ENCODE measurements around the gene CBS. TPM values are rescaled to one million over a fixed set of nuclear protein-coding genes. Genes with fewer than 3 reads are reported as not detected.
"Not testable (repeated sequence)": the region's sequence is repeated elsewhere in the genome, so short reads cannot be mapped to it uniquely, and the experiment has no call there.

CBS gene
- total RNA-seq, 2 experiments from 2014 or later, result 113 to 117 TPM

DNA sequence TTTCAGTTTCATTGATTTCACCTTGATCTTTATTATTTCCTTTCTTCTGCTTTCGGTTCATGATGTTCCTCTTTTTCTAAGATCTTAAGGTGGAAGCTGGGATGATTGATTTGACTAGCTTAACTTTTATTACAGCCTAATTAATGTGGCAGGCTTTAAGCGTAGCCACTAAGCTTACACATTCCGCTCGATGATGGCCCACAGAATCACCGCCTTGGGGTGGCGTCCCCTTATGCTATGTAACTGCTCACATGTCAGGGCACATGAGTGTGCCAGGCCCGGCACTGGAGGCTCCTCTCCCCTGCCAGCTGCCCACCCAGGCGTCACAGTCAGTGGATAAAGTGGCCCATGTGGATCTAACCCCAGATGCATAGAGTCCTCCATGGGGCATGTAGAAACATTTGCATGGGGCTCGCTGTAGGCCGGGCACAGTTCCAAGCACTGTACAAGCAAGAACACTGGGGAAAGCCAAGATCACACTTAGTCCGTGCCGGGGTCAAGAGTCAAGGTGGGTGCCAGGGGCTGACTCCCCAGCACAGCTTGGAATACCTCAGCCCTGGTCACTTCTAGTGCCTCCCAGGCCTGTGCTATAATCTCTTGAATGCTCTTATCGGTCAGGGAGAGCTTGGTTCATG is 59.6 kb downstream of the CBS start:
- CTCF ChIA-PET, result interaction anchor here (0.6 kb wide), 1 partner anchor 623 kb away, joined by 3 read pairs; no protein-coding TSS in a partner anchor
- H3K9me3 Mint-ChIP-seq, result no peaks in the 10 kb centered on the region
- H3K27ac Mint-ChIP-seq, result no peak overlapping the region
- no peaks in the 10 kb centered on the region for H3K27me3 Mint-ChIP-seq (ENCODE audit: low read depth)
- intact Hi-C loops (cut with micrococcal nuclease), result no loop called here
- DNase-seq, result no peak
- H3K36me3 Mint-ChIP-seq (ENCODE audit: low read depth), result peaks cover 16% of the 10 kb centered on the region
- no peak overlapping the region for H3K4me3 Mint-ChIP-seq
- no peaks in the 10 kb centered on the region for H3K4me1 Mint-ChIP-seq (ENCODE audit: low read depth)

DNA sequence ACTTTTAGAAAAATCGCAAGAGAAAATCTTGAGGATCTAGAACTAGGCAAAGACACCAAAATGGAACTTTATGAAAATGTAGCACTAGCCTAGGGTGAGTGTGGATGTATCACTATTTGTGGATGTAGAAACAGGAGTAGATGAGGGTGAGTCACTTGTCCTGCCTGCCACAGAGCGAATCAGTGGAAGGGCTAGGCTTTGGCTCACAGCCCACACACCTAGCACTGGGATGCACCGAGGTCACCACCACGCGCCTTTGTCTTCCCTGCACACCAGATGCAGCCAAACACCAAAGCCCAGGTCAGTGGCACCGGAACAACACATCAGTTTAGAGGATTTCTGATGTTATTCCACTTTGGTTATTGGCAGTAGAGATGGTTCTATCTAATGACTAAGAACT is 63.0 kb downstream of the CBS start:
- Mint-ChIP-seq H3K9me3 (no peaks in the 10 kb centered on the region), H3K4me3 (no peak overlapping the region), H3K27ac (no peak overlapping the region), H3K27me3 (ENCODE audit: low read depth) (no peaks in the 10 kb centered on the region), H3K36me3 (ENCODE audit: low read depth) (peaks cover 24% of the 10 kb centered on the region), H3K4me1 (ENCODE audit: low read depth) (no peaks in the 10 kb centered on the region)
- intact Hi-C loops (cut with micrococcal nuclease), result no loop called here
- no peak for DNase-seq
- CTCF ChIA-PET, result no interaction called here

DNA sequence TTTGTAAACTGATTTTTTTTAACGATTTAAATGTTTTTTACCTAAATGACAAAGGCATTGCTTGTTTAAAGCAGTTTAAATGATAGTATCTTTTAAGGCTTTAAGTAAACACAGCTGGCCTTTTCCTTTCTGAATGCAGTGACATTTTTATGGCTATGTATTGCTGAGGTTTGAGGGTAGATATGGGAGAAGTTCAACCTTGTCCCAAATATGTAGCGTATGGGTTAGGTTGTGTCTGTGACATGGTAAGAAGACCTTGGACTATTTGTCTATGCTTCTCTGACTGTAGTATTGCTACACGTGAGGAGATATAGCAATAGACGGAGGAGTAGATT is 68.8 kb downstream of the CBS start:
- CTCF ChIA-PET, result no interaction called here
- Mint-ChIP-seq H3K36me3 (ENCODE audit: low read depth) (peaks cover 28% of the 10 kb centered on the region), H3K4me1 (ENCODE audit: low read depth) (no peaks in the 10 kb centered on the region), H3K4me3 (no peak overlapping the region), H3K9me3 (no peaks in the 10 kb centered on the region), H3K27ac (no peak overlapping the region), H3K27me3 (ENCODE audit: low read depth) (no peaks in the 10 kb centered on the region)
- no peak for DNase-seq
- intact Hi-C loops (cut with micrococcal nuclease), result no loop called here

DNA sequence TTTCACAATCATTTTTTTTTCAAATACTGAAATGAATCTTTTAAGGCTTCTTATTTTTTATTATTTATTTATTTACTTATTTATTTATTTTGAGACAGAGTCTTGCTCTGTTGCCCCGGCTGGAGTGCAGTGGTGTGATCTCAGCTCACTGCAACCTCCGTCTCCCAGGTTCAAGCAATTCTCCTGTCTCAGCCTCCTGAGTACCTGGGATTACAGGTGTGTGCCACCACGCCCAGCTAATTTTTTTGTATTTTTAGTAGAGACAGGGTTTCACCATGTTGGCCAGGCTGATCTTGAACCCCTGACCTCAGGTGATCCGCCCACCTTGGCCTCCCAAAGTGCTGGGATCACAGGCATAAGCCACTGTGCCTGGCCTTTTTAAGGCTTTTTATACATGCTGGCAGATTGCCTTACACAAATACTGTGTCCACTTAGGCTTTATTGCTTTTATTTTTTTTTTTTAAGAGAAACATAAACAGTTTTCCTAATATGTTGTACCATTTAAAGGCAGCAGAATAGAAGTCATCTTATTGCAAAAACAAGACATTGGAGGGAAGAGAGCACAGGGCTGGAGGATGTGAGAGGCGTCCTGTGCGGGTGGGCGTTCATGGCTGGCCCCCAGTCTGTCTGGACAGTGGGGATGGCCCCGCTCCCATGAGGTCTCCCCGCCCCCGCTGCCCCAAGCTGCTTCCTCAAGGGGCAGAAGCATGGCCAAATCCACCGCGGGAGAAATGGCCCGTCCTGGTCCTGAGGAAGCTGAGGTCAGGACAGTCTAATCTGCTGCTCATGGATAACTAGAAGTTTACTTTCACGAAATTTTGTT is 69.4 kb downstream of the CBS start:
- H3K4me1 Mint-ChIP-seq (ENCODE audit: low read depth); H3K9me3 Mint-ChIP-seq; intact Hi-C loops (cut with micrococcal nuclease); H3K27ac Mint-ChIP-seq; H3K4me3 Mint-ChIP-seq; DNase-seq; H3K27me3 Mint-ChIP-seq (ENCODE audit: low read depth); CTCF ChIA-PET: not testable (repeated sequence)
- peaks cover 23% of the 10 kb centered on the region for H3K36me3 Mint-ChIP-seq (ENCODE audit: low read depth)

DNA sequence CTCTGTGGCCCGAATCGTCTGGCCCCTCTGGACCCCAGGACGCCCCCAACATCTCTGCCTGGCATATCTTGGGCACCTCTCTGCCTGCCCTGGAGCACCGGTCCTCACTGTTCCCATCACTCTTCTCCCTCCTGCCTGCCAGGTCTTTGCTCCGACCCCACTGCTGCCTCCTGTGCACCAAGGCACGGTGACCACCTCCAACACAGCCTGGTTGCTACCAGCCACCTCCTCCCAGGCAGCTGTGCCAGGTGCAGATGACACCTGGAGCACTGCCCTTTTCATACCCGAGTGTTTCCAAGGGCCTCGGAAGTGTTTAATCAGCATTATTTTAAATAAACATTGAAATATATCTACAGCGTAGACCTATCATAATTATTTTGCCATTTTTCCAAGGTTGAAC is 70.0 kb downstream of the CBS start:
- Mint-ChIP-seq H3K4me1 (ENCODE audit: low read depth) (no peaks in the 10 kb centered on the region), H3K27me3 (ENCODE audit: low read depth) (no peaks in the 10 kb centered on the region), H3K9me3 (peaks cover 2% of the 10 kb centered on the region), H3K36me3 (ENCODE audit: low read depth) (peaks cover 22% of the 10 kb centered on the region), H3K27ac (no peak overlapping the region), H3K4me3 (no peak overlapping the region)
- intact Hi-C loops (cut with micrococcal nuclease), result no loop called here
- DNase-seq, result no peak
- CTCF ChIA-PET, result no interaction called here

DNA sequence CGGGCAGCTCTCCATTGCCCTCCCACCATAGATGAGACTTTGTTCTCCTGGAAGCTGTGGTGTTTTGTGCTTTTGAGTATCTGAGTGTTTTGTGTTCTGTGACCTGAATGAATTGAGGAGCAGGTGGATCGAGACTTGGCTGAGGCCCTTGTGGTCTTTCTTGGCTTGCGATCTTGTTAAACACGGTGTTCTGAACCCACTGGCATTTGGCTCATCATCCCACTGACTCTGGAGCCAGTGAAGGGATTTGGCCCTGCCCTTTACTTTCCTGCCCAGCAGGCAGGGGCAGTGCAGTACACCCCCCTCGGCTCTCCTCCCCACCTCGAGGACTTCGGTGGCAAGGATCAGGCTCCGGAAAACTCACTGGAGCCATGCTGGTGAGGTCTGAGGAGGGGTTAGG is 70.7 kb downstream of the CBS start:
- H3K27ac Mint-ChIP-seq, result no peak overlapping the region
- peaks cover 25% of the 10 kb centered on the region for H3K36me3 Mint-ChIP-seq (ENCODE audit: low read depth)
- H3K27me3 Mint-ChIP-seq (ENCODE audit: low read depth), result no peaks in the 10 kb centered on the region
- no peak overlapping the region for H3K4me3 Mint-ChIP-seq
- intact Hi-C loops (cut with micrococcal nuclease), result no loop called here
- CTCF ChIA-PET, result no interaction called here
- DNase-seq, result no peak
- H3K9me3 Mint-ChIP-seq, result peaks cover 7% of the 10 kb centered on the region
- H3K4me1 Mint-ChIP-seq (ENCODE audit: low read depth), result no peaks in the 10 kb centered on the region

Other genes with a start within 250 kb of the CBS start
- 10 to 100 TPM; 38.6 to 38.7 TPM for gene WDR4, start 196.3 kb downstream of the CBS start, total RNA-seq
- 10 to 100 TPM; 11.5 to 12.5 TPM for gene NDUFV3, start 182.5 kb downstream of the CBS start, total RNA-seq
- gene ERVH48-1, start 150.2 kb downstream of the CBS start, total RNA-seq, result under 1 TPM in 1 of 2 experiments, not detected in 1; 0.17 TPM
- gene PKNOX1, start 101.3 kb downstream of the CBS start, total RNA-seq, result 10 to 100 TPM; 15.1 to 17.6 TPM
- 10 to 100 TPM; 50.0 to 80.7 TPM for gene U2AF1, start 31.7 kb upstream of the CBS start, total RNA-seq
- not detected for gene CRYAA, start 93.2 kb upstream of the CBS start, total RNA-seq